ENCODE results near the gene HBA1.
"Not testable (repeated sequence)": the region's sequence is repeated elsewhere in the genome, so short reads cannot be mapped to it uniquely, and the experiment has no call there.

The HBA1 gene

DNA sequence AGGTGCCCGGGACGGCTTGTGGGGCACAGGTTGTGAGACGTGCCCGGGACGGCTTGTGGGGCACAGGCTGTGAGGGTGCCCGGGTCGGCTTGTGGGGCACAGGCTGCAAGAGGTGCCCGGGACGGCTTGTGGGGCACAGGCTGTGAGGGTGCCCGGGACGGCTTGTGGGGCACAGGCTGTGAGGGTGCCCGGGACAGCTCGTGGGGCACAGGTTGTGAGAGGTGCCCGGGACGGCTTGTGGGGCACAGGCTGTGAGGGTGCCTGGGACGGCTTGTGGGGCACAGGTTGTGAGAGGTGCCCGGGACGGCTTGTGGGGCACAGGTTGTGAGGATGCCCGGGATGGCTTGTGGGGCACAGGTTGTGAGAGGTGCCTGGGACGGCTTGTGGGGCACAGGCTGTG is 16.2 kb upstream of the HBA1 start:
- DNase-seq: not testable (repeated sequence)

DNA sequence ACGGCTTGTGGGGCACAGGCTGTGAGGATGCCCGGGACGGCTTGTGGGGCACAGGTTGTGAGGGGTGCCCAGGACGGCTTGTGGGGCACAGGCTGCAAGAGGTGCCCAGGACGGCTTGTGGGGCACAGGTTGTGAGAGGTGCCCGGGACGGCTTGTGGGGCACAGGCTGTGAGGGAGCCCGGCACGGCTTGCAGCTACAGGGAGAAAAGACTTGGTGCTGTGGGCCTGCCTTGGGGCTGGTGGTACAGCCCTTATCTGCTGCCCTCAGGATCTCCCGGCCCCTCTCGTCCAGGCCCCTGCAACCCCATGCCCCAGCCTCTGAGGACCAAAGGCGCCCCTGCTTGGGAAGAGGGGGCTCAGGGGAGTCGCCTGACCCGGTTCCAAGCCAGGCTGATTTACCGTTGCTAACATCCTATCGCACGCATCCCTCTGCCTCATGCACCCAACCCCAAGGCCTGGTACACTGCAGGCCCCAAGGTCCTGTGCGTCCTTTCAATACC is 15.7 kb upstream of the HBA1 start:
- no peak for DNase-seq

DNA sequence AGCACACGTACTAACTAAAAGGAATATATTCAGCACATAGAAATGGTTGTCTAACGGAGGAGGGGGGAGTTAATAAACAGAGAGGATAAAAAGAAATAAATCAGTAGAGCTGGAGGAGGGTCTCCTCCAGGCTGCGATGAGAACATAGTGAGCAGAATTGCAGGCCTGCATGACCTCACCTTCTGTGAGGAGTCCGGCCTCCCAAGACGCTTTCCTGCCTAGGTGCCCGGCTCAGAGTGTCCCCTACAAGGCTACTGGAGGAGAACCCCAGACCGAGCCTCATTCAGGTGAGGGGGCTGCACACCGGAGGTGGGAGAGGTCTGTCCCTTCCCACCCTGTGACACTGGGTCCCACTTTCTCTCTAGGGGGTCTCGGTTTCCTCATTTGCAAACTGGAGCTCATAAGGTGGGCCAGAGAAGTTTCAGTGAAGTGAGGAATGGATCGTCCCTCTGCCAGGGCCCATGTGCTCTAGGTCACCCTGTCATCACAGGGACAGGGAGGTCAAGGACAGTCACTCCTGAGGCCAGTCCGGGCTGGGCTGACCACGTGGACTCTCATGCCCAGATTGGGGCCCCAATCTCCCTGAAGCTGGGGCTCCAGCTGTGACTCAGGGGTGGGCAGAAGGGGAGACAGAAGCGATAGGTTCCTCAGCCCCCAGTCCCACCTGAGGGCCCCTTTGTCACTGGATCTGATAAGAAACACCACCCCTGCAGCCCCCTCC is 14.0 kb upstream of the HBA1 start:
- no peak for DNase-seq

DNA sequence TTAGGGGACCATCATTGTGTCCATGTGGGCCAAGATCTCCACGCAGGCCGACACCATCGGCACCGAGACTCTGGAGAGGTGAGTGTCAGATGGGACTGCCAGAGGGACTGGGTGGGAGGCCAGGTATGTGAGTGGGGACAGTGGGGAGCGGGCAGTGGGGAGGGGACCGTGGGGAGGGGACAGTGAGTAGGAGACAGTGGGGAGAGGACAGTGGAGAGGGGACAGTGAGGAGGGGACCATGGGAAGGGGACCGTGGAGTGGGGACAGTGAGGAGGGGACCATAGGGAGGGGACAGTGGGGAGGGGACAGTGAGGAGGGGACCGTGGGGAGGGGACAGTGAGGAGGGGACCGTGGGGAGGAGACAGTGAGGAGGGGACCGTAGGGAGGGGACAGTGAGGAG is 13.3 kb upstream of the HBA1 start:
- DNase-seq: not testable (repeated sequence)

DNA sequence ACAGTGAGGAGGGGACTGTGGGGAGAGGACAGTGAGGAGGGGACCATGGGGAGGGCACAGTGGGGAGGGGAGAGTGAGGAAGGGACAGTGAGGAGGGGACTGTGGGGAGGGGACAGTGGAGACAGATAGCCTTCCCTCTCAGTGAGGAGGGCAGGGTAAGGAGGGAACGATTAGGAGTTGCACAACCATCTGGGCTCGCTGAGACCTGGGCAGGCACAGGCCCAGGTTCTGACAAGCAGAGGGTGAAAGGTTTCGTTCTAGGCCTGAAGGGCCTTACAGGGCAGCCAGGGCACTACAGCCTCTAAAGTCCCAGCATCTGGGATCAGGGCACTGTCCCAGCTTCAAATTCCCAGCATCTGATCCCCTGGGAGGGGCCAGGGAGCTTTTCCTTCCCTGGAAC is 12.8 kb upstream of the HBA1 start:
- DNase-seq: not testable (repeated sequence)

DNA sequence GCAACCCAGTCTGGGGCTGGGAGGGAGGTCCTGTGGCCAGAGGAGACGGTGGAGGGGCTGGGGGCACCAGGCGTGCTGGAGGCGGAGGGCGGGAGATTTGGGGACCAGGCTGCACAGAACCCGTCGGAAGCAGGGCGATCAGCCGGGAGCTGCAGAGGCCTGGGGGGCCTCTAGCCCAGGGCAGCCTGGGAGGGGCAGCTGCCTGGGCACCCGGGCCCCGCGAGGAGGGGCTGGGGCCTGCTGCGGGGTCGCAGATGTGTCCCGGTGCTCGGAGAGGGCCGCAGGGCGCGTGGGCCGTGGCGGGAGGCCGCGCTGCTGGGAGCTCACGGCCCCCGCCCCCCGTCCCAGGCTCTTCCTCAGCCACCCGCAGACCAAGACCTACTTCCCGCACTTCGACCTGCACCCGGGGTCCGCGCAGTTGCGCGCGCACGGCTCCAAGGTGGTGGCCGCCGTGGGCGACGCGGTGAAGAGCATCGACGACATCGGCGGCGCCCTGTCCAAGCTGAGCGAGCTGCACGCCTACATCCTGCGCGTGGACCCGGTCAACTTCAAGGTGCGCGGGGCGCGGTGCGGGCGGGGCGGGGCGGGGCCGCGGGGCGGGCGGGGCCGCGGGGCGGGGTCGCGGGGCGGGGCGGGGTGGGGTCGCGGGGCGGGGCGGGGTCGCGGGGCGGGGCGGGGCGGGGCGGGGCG is 12.2 kb upstream of the HBA1 start:
- not testable (repeated sequence) for DNase-seq

DNA sequence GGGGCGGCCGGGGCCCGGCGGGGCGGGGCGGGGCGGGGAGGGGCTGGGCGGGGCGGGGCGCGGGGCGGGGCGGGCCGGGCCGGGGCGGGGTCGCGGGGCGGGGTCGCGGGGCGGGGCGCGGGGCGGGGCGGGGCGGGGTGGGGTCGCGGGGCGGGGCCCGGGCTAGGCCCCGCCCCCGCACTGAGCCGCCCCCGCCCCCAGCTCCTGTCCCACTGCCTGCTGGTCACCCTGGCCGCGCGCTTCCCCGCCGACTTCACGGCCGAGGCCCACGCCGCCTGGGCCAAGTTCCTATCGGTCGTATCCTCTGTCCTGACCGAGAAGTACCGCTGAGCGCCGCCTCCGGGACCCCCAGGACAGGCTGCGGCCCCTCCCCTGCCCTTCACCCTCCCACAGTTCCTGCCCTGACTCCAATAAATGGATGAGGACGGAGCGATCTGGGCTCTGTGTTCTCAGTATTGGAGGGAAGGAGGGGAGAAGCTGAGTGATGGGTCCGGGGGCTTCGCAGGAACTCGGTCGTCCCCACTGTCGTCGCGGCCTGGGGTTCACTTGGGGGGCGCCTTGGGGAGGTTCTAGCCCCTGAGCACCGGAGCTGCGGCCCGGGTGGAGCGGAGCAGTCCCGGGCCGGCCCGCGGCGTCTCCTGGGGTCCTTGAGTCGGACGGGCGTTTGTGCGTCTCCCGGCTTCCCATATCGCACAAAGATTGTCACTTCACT is 11.5 kb upstream of the HBA1 start:
- DNase-seq: no peak

DNA sequence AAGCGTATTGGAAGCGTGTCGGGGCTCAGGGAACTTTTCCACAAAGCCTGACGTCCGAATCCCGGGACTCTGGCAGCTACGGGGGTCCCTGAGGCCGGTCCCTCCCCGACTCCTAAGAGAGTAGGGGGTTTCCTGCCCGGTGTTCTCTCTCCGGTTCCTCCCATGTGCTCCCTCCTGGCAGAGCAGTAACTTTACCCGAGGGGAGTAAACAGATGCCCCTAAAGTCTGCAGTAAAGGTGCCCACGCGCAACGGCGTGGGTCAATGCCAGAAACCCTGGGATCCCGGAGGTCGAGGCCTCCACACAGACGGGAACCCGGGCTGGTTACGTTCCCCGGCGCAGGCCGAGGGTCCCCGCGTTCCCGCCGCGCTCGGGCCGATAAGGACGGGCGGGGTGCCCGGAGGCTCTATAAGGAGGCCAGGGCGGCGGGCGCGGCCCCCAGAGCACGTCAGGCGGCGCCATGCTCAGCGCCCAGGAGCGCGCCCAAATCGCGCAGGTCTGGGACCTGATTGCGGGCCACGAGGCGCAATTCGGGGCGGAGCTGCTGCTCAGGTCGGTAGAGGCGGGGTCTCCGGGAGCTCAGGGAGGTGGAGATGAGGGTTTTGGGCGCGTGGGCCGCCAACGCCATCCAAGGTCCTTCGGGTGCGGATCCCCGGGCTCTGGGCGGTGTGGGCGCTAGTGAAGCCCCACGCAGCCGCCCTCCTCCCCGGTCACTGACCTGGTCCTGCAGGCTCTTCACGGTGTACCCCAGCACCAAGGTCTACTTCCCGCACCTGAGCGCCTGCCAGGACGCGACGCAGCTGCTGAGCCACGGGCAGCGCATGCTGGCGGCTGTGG is 10.7 kb upstream of the HBA1 start, which contains the start of gene HBM:
Gene HBM, plus strand, starts transcription at position 440 of the 836 bp plus-strand sequence. Its CDS starts 20 bp downstream, at position 460.
- DNase-seq: no peak

DNA sequence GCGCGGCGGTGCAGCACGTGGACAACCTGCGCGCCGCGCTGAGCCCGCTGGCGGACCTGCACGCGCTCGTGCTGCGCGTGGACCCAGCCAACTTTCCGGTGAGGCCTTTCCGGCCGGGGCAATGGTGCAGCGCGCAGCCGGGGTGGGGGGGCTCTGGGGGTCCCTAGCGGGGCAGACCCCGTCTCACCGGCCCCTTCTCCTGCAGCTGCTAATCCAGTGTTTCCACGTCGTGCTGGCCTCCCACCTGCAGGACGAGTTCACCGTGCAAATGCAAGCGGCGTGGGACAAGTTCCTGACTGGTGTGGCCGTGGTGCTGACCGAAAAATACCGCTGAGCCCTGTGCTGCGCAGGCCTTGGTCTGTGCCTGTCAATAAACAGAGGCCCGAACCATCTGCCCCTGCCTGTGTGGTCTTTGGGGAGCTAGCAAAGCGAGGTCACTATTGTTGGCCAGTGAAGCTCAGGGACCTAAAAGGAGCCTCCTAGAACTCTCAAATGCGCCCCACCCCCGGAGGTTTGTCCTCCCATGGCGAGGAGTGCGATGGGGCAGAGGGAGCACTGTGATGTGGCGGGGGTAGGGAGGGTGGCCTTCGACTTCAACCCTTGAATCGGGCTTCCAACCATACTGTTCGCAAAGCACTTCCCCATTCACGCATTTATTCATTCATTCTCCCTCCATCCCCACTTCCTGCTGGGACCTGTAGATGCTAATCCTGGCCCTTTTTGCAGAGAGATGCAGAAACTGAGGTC is 9.9 kb upstream of the HBA1 start:
- no peak for DNase-seq

DNA sequence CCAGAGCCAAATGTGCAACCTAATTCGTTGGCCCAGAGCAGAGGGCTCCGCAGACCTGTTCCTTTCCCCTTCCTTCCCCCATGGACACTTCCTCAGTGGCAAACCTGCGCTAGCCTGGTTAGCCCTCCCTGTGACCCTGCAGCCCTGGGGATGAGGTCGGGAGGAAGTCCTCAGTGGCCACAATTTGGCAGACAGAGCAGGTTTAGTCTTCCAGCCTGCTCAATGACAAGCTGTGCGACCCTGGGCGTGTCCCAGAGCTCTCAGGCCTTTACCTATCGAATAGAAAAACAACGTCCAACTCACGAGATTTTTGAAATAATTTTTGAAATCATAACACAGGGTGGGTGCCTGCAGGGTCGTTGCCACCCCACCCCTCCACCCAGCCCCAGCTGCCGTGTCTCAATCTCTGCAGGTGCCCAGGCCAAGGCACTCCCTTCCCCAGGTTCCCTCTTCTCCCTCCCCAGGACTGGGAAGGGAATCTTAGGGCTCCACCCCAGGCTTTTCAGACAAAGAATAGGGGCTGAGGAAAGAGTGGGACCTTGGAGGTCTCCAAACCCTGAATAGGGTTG is 9.3 kb upstream of the HBA1 start:
- no peak for DNase-seq

DNA sequence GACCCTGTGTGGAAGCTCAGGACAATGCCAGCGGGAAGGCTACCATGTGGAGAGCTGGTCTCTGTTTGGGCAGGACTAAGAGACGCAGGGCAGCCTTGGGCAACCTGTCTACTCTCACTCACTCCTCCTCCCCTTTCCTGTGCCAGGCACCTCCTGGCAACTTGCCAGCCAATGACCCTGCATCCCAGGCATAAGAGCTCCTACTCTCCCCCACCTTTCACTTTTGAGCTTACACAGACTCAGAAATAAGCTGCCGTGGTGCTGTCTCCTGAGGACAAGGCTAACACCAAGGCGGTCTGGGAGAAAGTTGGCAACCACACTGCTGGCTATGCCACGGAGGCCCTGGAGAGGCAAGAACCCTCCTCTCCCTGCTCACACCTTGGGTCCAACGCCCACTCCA is 8.1 kb upstream of the HBA1 start:
- DNase-seq: no peak

DNA sequence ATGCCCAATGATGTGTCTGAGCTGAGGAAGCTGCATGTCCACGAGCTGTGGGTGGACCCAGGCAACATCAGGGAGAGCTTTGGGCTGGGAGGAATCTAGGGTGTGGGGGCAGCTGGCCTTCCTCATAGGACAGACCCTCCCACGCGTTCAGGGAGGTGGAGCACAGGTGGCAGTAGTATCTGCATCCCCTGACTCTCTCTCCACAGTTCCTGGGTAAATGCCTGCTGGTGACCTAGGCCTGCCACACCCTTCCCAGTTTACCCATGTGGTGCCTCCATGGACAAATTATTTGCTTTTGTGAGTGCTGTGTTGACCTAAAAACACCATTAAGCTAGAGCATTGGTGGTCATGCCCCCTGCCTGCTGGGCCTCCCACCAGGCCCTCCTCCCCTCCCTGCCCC is 7.5 kb upstream of the HBA1 start:
- DNase-seq: no peak

DNA sequence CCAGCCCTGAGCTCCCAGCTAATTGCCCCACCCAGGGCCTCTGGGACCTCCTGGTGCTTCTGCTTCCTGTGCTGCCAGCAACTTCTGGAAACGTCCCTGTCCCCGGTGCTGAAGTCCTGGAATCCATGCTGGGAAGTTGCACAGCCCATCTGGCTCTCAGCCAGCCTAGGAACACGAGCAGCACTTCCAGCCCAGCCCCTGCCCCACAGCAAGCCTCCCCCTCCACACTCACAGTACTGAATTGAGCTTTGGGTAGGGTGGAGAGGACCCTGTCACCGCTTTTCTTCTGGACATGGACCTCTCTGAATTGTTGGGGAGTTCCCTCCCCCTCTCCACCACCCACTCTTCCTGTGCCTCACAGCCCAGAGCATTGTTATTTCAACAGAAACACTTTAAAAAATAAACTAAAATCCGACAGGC is 6.4 kb upstream of the HBA1 start:
- not testable (repeated sequence) for DNase-seq

DNA sequence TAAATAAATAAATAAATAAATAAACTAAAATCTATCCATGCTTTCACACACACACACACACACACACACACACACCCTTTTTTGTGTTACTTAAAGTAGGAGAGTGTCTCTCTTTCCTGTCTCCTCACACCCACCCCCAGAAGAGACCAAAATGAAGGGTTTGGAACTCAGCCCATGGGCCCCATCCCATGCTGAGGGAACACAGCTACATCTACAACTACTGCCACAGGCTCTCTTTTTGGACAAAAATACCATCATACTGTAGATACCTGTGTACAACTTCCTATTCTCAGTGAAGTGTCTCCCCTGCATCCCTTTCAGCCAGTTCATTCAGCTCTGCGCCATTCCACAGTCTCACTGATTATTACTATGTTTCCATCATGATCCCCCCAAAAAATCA is 5.7 kb upstream of the HBA1 start:
- no peak for DNase-seq

DNA sequence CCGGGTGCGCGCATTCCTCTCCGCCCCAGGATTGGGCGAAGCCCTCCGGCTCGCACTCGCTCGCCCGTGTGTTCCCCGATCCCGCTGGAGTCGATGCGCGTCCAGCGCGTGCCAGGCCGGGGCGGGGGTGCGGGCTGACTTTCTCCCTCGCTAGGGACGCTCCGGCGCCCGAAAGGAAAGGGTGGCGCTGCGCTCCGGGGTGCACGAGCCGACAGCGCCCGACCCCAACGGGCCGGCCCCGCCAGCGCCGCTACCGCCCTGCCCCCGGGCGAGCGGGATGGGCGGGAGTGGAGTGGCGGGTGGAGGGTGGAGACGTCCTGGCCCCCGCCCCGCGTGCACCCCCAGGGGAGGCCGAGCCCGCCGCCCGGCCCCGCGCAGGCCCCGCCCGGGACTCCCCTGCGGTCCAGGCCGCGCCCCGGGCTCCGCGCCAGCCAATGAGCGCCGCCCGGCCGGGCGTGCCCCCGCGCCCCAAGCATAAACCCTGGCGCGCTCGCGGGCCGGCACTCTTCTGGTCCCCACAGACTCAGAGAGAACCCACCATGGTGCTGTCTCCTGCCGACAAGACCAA is 4.0 kb upstream of the HBA1 start, which contains the start of gene HBA2:
Gene HBA2, plus strand, starts transcription at position 503 of the 568 bp plus-strand sequence. Its CDS starts 37 bp downstream, at position 540.
- not testable (repeated sequence) for DNase-seq

DNA sequence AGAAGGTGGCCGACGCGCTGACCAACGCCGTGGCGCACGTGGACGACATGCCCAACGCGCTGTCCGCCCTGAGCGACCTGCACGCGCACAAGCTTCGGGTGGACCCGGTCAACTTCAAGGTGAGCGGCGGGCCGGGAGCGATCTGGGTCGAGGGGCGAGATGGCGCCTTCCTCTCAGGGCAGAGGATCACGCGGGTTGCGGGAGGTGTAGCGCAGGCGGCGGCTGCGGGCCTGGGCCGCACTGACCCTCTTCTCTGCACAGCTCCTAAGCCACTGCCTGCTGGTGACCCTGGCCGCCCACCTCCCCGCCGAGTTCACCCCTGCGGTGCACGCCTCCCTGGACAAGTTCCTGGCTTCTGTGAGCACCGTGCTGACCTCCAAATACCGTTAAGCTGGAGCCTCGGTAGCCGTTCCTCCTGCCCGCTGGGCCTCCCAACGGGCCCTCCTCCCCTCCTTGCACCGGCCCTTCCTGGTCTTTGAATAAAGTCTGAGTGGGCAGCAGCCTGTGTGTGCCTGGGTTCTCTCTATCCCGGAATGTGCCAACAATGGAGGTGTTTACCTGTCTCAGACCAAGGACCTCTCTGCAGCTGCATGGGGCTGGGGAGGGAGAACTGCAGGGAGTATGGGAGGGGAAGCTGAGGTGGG is 3.1 kb upstream of the HBA1 start:
- not testable (repeated sequence) for DNase-seq

DNA sequence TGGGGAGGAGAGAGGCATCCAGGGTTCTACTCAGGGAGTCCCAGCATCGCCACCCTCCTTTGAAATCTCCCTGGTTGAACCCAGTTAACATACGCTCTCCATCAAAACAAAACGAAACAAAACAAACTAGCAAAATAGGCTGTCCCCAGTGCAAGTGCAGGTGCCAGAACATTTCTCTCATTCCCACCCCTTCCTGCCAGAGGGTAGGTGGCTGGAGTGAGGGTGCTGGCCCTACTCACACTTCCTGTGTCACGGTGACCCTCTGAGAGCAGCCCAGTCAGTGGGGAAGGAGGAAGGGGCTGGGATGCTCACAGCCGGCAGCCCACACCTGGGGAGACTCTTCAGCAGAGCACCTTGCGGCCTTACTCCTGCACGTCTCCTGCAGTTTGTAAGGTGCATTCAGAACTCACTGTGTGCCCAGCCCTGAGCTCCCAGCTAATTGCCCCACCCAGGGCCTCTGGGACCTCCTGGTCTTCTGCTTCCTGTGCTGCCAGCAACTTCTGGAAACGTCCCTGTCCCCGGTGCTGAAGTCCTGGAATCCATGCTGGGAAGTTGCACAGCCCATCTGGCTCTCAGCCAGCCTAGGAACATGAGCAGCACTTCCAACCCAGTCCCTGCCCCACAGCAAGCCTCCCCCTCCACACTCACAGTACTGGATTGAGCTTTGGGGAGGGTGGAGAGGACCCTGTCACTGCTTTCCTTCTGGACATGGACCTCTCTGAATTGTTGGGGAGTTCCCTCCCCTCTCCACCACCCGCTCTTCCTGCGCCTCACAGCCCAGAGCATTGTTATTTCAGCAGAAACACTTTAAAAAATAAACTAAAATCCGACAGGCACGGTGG is 2.3 kb upstream of the HBA1 start:
- not testable (repeated sequence) for DNase-seq

DNA sequence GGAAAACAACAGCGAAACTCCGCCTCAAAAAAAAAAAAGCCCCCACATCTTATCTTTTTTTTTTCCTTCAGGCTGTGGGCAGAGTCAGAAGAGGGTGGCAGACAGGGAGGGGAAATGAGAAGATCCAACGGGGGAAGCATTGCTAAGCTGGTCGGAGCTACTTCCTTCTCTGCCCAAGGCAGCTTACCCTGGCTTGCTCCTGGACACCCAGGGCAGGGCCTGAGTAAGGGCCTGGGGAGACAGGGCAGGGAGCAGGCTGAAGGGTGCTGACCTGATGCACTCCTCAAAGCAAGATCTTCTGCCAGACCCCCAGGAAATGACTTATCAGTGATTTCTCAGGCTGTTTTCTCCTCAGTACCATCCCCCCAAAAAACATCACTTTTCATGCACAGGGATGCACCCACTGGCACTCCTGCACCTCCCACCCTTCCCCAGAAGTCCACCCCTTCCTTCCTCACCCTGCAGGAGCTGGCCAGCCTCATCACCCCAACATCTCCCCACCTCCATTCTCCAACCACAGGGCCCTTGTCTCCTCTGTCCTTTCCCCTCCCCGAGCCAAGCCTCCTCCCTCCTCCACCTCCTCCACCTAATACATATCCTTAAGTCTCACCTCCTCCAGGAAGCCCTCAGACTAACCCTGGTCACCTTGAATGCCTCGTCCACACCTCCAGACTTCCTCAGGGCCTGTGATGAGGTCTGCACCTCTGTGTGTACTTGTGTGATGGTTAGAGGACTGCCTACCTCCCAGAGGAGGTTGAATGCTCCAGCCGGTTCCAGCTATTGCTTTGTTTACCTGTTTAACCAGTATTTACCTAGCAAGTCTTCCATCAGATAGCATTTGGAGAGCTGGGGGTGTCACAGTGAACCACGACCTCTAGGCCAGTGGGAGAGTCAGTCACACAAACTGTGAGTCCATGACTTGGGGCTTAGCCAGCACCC is 1.2 kb upstream of the HBA1 start:
- no peak for DNase-seq
